ENCODE data around the gene EGFL7. TPM values are rescaled to one million over a fixed set of nuclear protein-coding genes. Genes with fewer than 3 reads are reported as not detected.

The EGFL7 gene
- total RNA-seq, 2 experiments from 2014 or later, result 1.9 TPM

- H3K4me3 Mint-ChIP-seq, result no peak overlapping the region
- peaks cover 4% of the 10 kb centered on the region for H3K27me3 Mint-ChIP-seq (ENCODE audit: low read depth)
- no peaks in the 10 kb centered on the region for H3K36me3 Mint-ChIP-seq (ENCODE audit: low read depth)
- H3K9me3 Mint-ChIP-seq (ENCODE audit: insufficient read depth), result no peaks in the 10 kb centered on the region
- ChIA-PET CTCF (interaction anchor here (1.4 kb wide), 1 partner anchor 43 kb away, joined by 3 read pairs; no protein-coding TSS in a partner anchor), POLR2A (interaction anchor here (0.5 to 1.7 kb wide), 2 partner anchors 44 to 468 kb away, joined by 3 to 8 read pairs; no protein-coding TSS in a partner anchor)
- DNase-seq (no peak), ATAC-seq (no peak)
- H3K27ac Mint-ChIP-seq, result no peak overlapping the region
- peaks cover 13% of the 10 kb centered on the region for H3K4me1 Mint-ChIP-seq (ENCODE audit: low read depth)
Observed at GRCh38 chr9:136683755-136684154, 21.0 kb downstream of the EGFL7 start.

DNA sequence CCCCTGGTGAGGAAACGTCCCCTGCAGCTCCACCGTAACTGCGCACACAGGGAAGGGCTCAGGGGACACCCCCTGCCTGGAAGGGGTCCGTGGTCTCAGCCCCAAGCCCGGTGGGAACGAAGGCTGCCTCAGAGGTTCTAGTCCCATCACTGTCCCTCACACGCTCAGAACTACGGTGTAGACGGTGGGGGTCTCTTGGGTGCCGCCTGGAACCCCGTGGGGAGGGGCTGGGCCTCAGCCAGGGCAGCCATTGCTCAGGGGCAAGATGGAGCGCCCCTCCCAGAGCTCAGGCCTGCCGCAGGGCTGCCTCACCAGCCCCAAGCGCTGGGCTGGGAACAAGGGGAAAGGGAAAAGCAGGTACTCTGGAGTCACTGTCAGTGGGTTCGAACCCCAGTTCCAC, 21.6 kb downstream of the EGFL7 start:
- H3K4me3 Mint-ChIP-seq, result no peak overlapping the region
- ChIA-PET POLR2A (interaction anchor here (1.7 kb wide), 1 partner anchor 43 kb away, joined by 8 read pairs; no protein-coding TSS in a partner anchor), CTCF (interaction anchor here (1.4 kb wide), 1 partner anchor 43 kb away, joined by 3 read pairs; no protein-coding TSS in a partner anchor)
- ATAC-seq (no peak), DNase-seq (no peak)
- H3K9me3 Mint-ChIP-seq (ENCODE audit: insufficient read depth), result no peaks in the 10 kb centered on the region
- H3K27ac Mint-ChIP-seq, result no peak overlapping the region
- peaks cover 13% of the 10 kb centered on the region for H3K4me1 Mint-ChIP-seq (ENCODE audit: low read depth)
- peaks cover 6% of the 10 kb centered on the region for H3K27me3 Mint-ChIP-seq (ENCODE audit: low read depth)
- no peaks in the 10 kb centered on the region for H3K36me3 Mint-ChIP-seq (ENCODE audit: low read depth)

DNA sequence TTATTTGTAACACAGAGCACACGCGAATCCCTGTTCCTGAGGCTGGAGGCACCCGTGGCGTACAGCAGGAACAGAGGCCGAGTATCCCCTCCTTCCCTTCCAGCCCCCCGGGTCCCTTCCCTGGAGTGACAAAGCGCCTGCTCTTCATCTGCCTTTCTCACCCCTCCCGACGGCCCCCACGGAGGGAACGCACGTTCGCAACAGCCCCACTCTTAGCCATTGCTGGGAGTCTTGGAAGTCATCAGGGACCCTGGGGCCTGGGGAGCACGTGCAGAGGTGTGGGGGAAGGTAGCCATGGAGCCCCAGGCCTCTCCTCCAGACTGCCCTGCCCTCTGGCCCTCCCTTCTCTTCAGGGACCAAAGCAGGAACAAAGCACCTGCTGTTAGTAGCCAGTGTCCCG, 22.1 kb downstream of the EGFL7 start:
- H3K27ac Mint-ChIP-seq, result no peak overlapping the region
- no peak overlapping the region for H3K4me3 Mint-ChIP-seq
- no peaks in the 10 kb centered on the region for H3K36me3 Mint-ChIP-seq (ENCODE audit: low read depth)
- H3K4me1 Mint-ChIP-seq (ENCODE audit: low read depth), result peaks cover 13% of the 10 kb centered on the region
- CTCF ChIA-PET, result interaction anchor here (4.0 kb wide), 1 partner anchor 13 kb away, joined by 19 read pairs; no protein-coding TSS in a partner anchor
- POLR2A ChIA-PET, result no interaction called here
- no peak for DNase-seq
- no peak for ATAC-seq
- H3K27me3 Mint-ChIP-seq (ENCODE audit: low read depth), result peaks cover 6% of the 10 kb centered on the region
- no peaks in the 10 kb centered on the region for H3K9me3 Mint-ChIP-seq (ENCODE audit: insufficient read depth)

- Mint-ChIP-seq H3K36me3 (ENCODE audit: low read depth) (no peaks in the 10 kb centered on the region), H3K4me1 (ENCODE audit: low read depth) (peaks cover 13% of the 10 kb centered on the region), H3K4me3 (peak overlapping the region; percentile 82), H3K9me3 (ENCODE audit: insufficient read depth) (no peaks in the 10 kb centered on the region), H3K27ac (no peak overlapping the region), H3K27me3 (ENCODE audit: low read depth) (peaks cover 6% of the 10 kb centered on the region)
- POLR2A ChIA-PET, result interaction anchor here (1.0 kb wide), 1 partner anchor 43 kb away, joined by 6 read pairs; no protein-coding TSS in a partner anchor
- ATAC-seq (no peak), DNase-seq (no peak)
- CTCF ChIA-PET, result interaction anchor here (4.0 kb wide), 1 partner anchor 13 kb away, joined by 19 read pairs; no protein-coding TSS in a partner anchor
Observed at GRCh38 chr9:136685216-136685615, 22.5 kb downstream of the EGFL7 start.

DNA sequence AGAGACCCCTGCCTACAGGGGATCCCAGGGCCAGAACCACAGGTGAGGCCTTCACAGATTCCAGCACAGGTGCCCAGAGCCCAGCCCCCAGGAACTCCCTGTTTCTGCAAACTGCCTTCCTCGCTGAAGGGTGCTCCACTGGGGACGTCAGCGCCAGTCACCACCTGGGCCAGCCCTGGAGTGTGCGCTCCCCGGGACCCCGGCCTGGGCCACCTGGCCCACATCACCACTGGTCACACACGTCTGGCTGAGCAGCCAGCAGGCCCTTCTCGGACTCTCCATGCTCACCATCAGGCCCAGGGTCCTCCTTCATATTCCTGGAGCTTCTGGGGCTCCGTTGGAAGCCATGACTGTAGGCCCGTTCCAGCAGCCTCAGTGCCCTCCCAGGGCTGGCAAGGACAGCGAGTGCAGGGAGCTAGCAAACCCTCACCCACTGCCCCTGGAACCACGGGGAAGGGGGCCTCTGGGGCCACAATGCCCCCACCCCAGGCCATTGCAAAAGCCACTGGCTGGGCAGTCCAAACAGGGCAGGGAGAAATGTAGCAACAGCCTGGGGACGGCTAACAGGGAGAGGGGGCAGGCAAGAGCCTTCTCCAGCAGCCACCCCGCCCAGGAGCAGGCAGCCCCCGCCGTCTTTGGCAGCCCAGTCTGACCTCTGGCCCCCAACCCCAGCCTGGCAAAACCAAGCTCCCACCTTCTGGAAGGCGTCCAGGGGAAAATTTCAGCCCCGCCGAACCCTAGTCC, 23.2 kb downstream of the EGFL7 start:
- ATAC-seq (no peak), DNase-seq (no peak)
- Mint-ChIP-seq H3K36me3 (ENCODE audit: low read depth) (no peaks in the 10 kb centered on the region), H3K4me3 (peak overlapping the region; percentile 82), H3K27ac (peak overlapping the region; percentile 60), H3K4me1 (ENCODE audit: low read depth) (peaks cover 13% of the 10 kb centered on the region), H3K9me3 (ENCODE audit: insufficient read depth) (no peaks in the 10 kb centered on the region), H3K27me3 (ENCODE audit: low read depth) (peaks cover 6% of the 10 kb centered on the region)
- ChIA-PET POLR2A (interaction anchor here (0.7 to 1.1 kb wide), 5 partner anchors 10 to 153 kb away, joined by 3 to 6 read pairs (median 4); no protein-coding TSS in a partner anchor), CTCF (interaction anchor here (1.3 to 4.0 kb wide), 3 partner anchors 14 to 42 kb away, joined by 3 to 19 read pairs (median 9); no protein-coding TSS in a partner anchor)

- Mint-ChIP-seq H3K4me1 (ENCODE audit: low read depth) (peaks cover 13% of the 10 kb centered on the region), H3K36me3 (ENCODE audit: low read depth) (no peaks in the 10 kb centered on the region), H3K4me3 (peak overlapping the region; percentile 82), H3K27ac (peak overlapping the region; percentile 60), H3K9me3 (ENCODE audit: insufficient read depth) (no peaks in the 10 kb centered on the region), H3K27me3 (ENCODE audit: low read depth) (peaks cover 6% of the 10 kb centered on the region)
- ChIA-PET CTCF (interaction anchor here (1.3 to 4.0 kb wide), 3 partner anchors 15 to 41 kb away, joined by 3 to 19 read pairs (median 9); no protein-coding TSS in a partner anchor), POLR2A (interaction anchor here (0.7 to 1.1 kb wide), 4 partner anchors 10 to 154 kb away, joined by 3 to 5 read pairs (median 4); no protein-coding TSS in a partner anchor)
- DNase-seq (no peak), ATAC-seq (no peak)
Observed at GRCh38 chr9:136686534-136686793, 23.7 kb downstream of the EGFL7 start.

DNA sequence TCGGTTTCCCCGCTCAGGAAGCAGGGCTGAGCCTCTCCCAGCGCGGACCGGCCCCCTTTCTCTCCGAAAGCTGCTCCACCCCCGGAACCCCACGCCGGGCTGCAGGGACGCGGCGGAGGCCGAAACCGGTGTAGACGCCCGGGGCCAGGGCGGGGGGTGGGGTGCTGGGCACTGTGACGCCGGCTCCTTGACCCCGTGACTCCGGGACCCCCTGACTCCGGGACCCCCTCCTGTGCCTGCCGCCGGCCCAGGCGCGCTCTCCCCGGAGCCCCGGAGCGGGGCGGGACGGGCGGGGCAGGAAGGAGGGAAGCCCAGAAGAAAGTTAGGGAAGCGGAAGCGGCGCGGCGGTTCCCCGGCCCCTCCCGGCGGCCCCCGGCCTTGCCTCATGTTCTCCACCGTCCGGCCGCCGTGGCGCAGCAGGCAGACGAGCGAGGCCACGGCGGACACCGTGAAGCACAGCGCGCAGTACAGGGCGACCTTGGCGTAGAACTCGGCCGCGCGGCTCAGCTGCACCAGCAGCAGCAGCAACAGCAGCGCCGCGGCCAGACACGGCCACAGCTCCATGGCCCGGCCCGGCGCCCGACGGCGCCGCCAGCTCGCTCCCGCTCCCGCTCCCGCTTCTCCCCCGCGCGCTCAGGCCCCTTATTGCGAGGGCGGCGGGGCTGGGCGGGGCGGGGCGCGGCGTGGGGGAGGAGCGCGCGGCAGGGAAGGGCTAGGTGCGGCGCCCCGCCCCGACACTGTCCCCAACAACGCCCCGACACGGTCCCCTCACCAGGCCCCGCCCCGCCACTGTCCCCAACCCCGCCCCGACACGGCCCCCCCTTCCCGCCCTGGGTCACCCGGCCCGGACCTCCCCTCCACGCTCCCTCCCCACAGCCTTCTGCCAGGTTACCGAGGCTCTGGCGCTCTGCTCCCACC, 24.3 kb downstream of the EGFL7 start, which contains the start of gene AGPAT2:
AGPAT2 (minus strand) TSS at position 664 of the 918 bp plus-strand sequence; CDS start at position 564, 100 bp downstream.
- POLR2A ChIA-PET, result interaction anchor here (0.7 to 1.1 kb wide), 4 partner anchors 9 to 154 kb away, joined by 3 to 5 read pairs (median 4); no protein-coding TSS in a partner anchor
- Mint-ChIP-seq H3K27ac (peak within 1 kb of the TSS; percentile 80), H3K36me3 (ENCODE audit: low read depth) (no peaks in the 10 kb centered on the region)

DNA sequence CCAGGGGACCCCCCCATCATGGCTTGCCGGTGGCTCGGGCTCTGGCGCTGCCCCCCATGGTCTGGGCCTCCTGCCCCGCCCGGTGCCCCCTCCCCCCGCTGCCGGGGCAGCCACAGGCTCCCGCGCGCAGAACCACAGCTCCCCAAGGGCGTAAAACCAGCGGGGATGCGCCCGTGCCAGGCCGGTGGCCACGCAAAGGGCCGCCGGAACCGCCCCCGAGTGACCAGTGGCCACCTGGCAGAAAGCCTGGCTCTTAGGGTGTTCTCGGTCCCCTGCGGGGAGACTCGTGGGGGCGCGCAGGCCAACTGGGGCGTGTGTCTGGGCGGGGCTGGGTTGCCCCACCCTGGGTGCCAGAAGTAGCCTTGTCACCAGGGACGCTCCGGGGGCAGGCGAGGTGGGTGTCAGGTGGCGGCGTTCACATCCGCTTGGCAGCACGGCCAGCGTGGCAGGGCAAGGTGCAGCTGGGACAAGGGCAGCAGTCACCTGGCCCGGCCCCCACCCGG, 25.1 kb downstream of the EGFL7 start:
- H3K27ac Mint-ChIP-seq, result no peak overlapping the region
- peaks cover 13% of the 10 kb centered on the region for H3K4me1 Mint-ChIP-seq (ENCODE audit: low read depth)
- H3K36me3 Mint-ChIP-seq (ENCODE audit: low read depth), result no peaks in the 10 kb centered on the region
- DNase-seq, result peak; percentile 32
- no peaks in the 10 kb centered on the region for H3K9me3 Mint-ChIP-seq (ENCODE audit: insufficient read depth)
- ChIA-PET POLR2A (interaction anchor here (0.5 to 1.1 kb wide), 3 partner anchors 9 to 54 kb away, joined by 3 to 4 read pairs (median 4); no protein-coding TSS in a partner anchor), CTCF (interaction anchor here (1.0 to 4.0 kb wide), 3 partner anchors 9 to 40 kb away, joined by 3 to 19 read pairs (median 9); no protein-coding TSS in a partner anchor)
- peak overlapping the region; percentile 40 for H3K4me3 Mint-ChIP-seq
- ATAC-seq, result no peak
- peaks cover 6% of the 10 kb centered on the region for H3K27me3 Mint-ChIP-seq (ENCODE audit: low read depth)

More for the DNA sequence above, 24.3 kb downstream of the EGFL7 start, which contains the start of gene AGPAT2:
- ATAC-seq (peak; percentile 87), DNase-seq (peak; percentile 83)
- peaks cover 6% of the 10 kb centered on the region for H3K27me3 Mint-ChIP-seq (ENCODE audit: low read depth)
- no peaks in the 10 kb centered on the region for H3K9me3 Mint-ChIP-seq (ENCODE audit: insufficient read depth)
- CTCF ChIA-PET, result interaction anchor here (1.0 to 4.0 kb wide), 4 partner anchors 9 to 41 kb away, joined by 3 to 19 read pairs (median 6); no protein-coding TSS in a partner anchor
- H3K4me1 Mint-ChIP-seq (ENCODE audit: low read depth), result peaks cover 13% of the 10 kb centered on the region
- H3K4me3 Mint-ChIP-seq, result peak within 1 kb of the TSS; percentile 82

DNA sequence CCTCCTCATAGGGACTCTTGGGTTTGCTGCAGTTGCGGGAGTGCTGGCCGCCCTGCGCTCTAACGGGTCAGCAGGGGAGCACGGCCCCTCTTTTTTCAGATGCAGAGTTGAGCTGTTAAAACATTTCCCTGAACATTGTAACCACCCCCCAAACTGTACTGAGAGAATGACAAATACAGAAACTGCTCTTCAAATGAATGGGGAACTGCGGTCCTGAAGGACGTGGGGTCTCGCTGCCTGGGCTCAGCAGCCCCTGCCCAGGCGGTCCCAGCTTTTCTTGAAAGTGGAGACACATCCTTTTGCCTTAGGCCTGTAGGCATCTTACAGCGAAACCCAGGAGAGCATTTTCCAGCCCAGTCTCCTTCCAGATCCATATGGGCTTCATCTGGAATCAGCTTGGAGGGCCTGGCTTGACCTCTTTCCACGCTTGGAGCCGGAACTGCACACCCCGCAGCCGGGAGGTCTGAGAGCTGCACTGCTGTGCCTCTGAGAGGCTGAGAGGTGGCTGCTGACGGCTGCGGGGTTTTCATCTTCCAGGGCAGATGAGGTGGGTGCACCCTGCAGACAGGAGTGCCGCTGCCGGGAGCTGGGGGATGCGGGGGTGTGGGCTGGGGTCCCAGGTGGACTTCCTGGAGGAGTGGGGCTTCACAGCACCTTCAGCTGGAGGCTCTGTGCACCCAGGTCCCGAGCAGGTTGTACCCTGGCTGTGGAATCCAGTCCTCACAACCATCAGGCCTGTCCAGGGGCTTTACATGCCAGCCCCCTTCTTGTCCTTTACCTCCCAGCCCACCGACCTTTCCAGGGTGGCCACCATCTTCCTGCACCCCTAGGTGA, 25.8 kb downstream of the EGFL7 start:
- H3K27me3 Mint-ChIP-seq (ENCODE audit: low read depth), result peaks cover 6% of the 10 kb centered on the region
- DNase-seq (no peak), ATAC-seq (no peak)
- ChIA-PET CTCF (interaction anchor here (1.0 to 4.0 kb wide), 2 partner anchors 8 to 17 kb away, joined by 3 to 19 read pairs; no protein-coding TSS in a partner anchor), POLR2A (interaction anchor here (0.5 to 1.1 kb wide), 3 partner anchors 9 to 54 kb away, joined by 3 to 4 read pairs (median 4); no protein-coding TSS in a partner anchor)
- H3K9me3 Mint-ChIP-seq (ENCODE audit: insufficient read depth), result no peaks in the 10 kb centered on the region
- no peaks in the 10 kb centered on the region for H3K36me3 Mint-ChIP-seq (ENCODE audit: low read depth)
- peaks cover 13% of the 10 kb centered on the region for H3K4me1 Mint-ChIP-seq (ENCODE audit: low read depth)
- H3K4me3 Mint-ChIP-seq, result peak overlapping the region; percentile 40
- H3K27ac Mint-ChIP-seq, result no peak overlapping the region

- CTCF ChIA-PET, result interaction anchor here (1.4 kb wide), 1 partner anchor 38 kb away, joined by 3 read pairs; no protein-coding TSS in a partner anchor
- ATAC-seq, result no peak
- H3K36me3 Mint-ChIP-seq (ENCODE audit: low read depth), result no peaks in the 10 kb centered on the region
Observed at GRCh38 chr9:136689108-136689460, 26.4 kb downstream of the EGFL7 start.

More at GRCh38 chr9:136689108-136689460, 26.4 kb downstream of the EGFL7 start:
- POLR2A ChIA-PET, result no interaction called here
- no peak for DNase-seq
- H3K27me3 Mint-ChIP-seq (ENCODE audit: low read depth), result peaks cover 6% of the 10 kb centered on the region
- no peak overlapping the region for H3K27ac Mint-ChIP-seq
- no peaks in the 10 kb centered on the region for H3K9me3 Mint-ChIP-seq (ENCODE audit: insufficient read depth)
- peaks cover 13% of the 10 kb centered on the region for H3K4me1 Mint-ChIP-seq (ENCODE audit: low read depth)
- H3K4me3 Mint-ChIP-seq, result no peak overlapping the region

Measured in activated CD8-positive, alpha-beta T cell treated with anti-CD3 and anti-CD28 coated beads, Interleukin-2, amount 10 ng/mL, durations not matched to agents 7 days and 5 days (primary cell).